Stimulated activated naive CD4-positive, alpha-beta T cell treated with Interleukin-2 at 50 U/mL for 16 hours (primary cell): ENCODE data around the gene CBARP.
A peak's percentile ranks its signal among the peaks of the same experiment; 100 is the strongest.

Source experiments
- DNase-seq: peaks from one replicate; lab custom pipeline; 2025; lab: John Stamatoyannopoulos, UW

The CBARP gene

DNA sequence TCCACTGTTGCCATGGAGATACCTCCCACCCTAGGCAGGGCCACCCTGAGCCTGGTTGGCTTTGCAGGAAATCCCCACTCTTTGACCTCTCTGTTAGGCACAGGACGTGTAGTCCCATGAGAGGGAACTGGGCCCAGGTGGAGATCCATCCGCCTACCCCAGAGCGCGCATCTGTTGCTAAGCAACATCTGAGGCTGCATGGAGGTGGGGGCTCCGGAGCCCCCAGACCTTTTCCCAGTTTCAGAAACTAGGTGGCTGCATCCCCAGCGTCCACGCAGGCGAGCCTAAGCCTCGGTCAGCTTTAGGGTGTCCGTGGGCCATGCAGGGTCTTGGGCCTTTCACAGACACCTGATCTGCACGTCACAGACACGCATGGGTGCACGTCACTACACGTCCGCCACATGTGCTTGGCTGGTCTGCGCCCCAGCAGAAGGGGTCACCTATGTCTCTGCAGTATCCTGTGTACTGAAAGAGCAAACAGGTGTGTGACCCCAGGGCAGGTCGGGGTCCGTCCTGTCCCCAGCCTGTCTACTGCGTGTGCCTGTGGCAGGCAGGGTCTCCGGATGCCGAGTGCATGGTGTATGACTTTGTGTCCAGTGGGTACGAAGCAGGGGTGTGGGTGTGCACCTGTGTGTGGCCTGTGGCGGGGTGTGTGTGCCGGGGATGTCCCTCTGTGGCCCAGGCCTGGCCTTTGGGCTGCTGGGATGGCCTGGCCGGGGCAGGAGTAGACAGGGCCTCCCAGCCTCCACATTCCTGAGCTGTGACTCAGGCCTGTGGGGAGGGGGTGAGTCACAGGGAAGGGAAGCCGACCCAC is 27.2 kb upstream of the CBARP start:
- DNase-seq = no peak

DNA sequence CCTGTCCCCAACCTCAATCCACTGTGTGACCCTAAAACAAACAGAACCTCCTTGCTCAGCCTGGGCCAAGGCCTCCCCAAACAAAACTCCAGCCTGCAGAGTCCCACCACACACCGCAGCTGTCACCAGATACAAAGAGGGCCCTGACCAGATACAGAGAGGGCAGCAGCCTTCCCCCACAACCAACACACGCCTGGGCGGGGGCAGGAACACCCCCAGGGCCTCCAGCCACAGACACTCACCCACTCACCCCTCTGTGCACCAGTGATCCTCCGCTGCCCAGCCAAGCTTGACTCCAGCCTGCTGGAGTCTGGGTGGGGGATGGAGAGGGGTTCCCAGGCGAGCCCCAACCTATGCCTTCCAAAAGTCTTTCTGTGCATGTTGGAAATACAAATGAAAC is 25.4 kb upstream of the CBARP start:
- no peak for DNase-seq

DNA sequence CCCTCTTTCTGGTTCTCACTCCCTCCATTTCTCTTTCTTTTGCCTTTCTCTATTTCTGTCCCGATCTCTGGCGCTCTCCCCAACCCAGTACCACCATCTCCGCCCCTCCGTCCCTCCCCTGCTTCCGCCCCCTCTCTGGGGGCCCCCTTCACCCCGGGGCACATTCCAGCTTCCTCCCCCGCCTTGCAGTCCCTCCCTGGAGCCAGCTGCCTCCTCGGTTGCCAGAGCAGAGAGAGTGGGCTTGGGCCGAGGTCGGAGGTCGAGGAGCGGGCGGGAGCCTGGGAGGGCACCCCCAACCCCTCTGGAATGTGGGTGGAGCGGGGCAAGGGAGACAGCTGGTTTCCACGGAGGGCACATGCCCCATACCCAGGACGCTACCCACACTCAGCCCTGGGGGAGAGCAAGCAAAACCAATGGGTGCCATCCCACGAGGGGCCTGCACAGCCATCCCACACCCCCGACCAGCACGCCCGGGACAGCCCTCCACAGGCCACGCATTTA is 24.9 kb upstream of the CBARP start:
- no peak for DNase-seq

DNA sequence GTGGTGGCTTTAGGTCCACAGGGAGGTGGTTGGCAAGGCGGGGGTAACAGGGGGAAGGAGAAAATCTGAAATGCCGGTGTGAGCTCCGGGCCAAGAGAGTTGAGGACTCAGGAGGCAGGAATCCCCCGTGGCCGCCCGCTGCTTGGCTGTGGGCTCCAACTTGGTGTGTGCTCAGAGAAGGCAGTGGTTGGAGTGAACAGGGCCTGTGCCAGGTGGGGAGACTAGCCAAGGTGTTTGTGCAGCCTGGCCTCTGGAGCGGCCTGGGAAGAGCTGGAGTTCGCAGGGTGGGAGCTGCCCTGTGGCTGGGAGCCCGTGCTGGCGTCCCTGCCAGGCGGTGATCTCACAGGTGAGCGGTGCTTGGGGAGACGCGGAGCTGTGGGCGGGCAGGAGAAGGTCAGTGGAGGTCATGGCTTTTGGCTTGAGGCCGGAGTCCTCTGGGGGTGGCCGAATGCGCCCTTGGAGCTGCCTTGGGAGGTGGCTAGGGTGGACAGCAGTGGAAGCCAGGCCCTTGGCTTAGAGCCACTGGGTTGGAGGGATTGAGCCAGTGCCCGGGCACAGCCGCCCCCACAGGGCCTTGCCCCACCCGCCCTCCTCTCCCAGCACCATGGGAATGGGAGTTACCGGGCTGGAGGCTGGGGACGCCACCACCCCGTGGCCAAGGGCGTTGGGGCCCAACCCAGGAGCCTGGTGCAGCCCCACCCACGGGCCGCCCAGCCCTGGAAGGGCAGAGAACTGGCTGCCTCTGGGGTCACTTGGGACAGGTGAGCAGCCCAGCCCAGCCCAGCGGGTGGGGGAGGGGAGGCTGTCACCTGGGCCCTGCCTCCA is 24.2 kb upstream of the CBARP start:
- peak; percentile 19 for DNase-seq

DNA sequence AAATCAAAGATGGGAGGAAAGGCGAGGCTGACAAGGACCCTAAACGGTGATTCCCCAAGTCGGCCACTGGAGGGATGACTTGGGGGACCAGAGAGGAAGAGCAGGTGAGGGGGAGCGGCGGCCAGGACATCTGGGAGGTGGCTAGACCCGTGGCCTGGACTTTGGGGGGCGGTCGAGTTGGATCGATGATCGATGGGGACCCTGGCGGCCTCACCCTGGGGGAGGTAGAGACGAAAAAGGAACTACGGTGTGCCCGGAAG is 23.7 kb upstream of the CBARP start:
- no peak for DNase-seq

DNA sequence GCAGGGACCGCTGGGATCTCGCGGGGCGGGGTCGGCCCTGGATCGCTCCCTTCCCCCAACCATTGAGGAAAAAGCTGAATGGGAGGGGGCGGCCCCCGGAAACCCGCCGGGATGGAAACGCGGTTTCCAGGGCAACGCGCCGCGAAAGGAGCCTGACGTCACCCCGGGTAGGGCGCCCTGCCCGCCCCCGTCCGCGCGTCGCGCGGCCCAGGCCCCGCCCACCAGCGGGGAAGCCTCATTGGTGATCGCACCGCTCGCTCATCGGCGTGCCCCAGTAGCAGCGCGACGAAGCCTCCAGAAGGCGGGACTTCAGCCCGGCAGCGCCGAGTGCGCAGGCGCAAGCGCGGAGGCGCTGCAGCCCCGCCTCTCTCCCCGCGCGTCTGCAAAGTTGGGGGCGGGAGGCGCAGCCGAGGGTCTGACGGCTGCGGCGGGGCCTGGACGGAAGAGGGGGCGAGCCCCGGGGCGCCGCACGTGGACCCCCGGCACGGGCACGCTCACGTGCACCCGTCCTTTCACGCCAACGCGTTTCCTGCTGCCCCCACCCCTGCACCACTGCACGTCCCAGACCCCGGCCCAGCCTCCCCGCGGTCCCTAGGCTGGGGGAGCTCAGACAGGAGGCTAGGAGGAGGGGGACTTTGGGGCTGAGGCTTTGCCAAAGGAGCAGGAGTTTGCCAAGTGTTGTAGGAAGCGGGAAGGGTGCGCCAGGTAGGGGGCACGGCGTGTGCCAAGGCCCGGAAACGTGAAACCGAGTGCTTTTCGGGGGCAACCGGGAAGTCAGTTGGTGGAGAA is 23.1 kb upstream of the CBARP start:
- peak; percentile 93 for DNase-seq

DNA sequence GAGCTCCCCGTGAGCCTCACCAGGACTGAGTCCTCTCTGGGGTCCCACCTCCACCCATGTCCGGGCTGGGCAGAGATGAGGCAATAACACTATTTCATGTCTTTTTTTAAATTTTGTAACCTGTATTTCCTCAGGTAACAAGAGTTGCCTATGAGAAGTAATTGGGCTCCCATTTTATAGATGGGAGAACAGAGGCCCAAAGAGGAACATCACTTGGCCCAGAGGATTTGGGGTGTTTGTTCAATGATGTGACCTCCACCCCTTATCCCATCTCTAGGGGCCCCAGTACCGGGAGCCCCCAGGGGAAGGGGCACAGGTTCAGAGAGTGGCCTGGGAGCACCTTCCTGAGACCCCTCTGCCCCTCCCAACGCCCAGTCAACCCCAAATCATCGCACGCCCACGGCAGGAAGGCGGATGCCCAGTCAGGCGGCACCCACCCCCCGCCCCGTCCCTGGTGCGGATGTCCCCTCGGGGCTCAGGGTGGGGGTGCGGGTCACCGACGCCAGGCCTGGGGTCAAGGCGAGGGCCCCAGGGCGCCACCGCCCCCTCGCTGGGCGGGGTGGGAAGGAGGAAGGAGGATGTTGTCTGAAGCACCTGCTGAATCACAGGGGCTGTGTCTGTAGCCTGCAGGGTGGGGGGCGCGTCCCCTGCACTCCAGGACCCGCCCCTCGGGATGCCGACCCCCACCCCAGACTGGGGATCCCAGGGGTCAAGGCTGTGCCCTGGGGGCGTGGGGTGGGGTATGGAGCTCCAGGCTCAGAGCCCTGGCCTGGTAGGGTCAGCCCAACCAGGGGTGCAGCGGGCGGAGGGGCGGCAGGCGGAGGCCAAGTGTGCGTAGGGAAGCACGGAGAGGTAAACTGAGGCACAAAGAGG is 22.3 kb upstream of the CBARP start:
- DNase-seq = peak; percentile 45

DNA sequence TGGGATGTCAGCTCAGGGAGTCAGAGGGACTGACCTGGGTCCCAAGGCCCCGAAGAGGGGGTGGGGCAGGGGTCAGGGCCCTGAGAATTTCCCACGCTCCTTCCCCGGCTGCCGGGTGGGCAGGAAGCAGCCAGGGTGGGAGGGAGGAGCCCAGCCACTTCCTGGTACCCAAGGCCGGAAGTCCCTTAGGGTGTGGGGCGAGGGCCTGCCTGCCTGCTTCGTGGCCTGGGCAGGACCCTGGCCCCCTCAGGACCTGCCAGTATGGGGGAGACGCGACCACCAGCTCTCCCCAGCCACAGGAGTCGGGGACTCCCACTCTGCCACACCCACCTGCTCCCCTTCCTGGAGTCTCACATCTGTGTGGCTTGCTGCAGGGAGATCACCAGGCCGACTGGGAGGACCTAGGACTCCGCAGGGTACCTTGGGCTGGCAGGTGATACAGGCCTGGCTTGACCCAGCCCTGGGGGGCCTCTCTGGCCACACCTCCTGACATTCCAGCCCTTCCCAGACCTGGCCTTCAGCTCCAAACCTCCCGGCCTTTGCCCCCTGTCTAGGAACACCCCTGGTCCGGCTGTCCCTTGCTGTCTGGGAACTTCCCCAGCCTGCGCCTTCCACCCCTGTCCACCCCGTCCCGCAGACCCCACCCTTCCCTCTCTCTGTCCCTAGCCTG is 21.5 kb upstream of the CBARP start:
- DNase-seq = peak; percentile 65

DNA sequence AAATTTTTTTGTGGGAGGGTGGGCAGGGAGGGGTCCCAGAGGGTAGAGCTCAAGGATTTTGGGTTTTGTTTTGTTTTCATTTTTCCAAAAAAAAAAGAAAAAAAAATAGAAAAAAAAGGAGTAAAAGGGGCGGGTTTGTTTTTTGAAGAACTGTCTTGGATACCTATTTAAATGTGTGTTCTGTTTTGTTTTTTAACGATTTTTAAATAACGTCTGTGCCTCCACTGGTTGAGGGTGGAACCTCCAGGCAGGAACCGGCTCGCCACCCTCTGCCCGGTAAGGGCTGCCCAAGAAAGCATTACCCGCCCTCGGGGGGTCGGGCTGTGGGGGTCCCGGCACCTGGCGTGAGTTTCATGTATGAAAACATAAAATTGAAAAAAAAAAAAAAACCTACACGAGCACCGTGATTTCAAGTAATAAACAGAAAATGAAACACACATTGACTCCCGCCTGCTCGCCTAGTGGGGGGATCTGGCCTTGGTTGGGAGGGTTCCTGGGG is 21.0 kb upstream of the CBARP start:
- no peak for DNase-seq

DNA sequence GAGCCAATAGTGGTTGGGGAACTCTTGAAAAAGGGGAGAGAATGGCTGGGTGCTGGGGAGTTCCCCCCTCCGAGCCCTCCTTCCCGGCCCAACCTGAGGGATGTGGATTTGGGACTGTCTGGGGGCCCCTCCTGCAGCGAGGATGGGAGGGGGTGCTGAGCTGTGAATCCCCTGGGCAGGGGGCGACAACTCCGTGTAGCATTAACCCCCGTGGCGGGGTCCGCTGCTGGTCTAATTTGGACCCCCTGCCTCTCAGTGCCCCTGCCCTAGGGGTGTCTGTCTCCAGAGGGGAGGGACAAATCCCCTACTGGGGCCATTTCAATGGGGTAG is 20.3 kb upstream of the CBARP start:
- no peak for DNase-seq

DNA sequence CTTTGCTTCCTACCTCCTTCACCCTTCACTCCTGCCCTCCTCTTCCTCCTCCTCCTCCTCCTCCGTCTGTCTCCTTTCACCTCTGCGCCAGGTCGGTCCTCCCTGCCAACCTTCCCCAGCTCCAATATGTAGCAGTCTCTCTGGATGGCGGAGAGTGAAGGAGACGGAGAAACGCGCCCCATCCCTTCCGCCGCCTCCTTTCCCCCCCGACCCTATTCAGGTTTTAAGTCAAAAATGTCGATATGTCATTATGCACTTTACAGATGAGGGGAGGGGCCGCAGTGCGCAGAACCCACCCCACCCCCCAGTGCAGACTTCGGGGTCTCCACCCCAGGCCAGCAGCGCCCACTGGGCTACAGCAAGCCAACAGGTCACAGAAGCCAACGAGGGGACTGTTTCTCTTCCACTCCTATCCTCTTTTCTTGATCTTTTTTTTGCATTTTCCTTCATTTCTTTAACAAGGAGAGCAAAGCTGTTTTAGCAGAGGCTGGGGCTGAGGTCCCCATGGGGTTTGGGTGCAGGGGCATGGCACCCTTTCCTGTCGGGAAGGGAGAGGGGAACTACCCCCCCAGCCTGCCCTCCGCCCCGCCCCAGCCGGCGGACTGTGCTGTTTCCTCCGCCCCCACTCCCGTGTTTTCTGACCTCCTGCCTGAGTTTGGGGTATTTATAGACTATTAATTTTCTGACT is 19.8 kb upstream of the CBARP start:
- no peak for DNase-seq

DNA sequence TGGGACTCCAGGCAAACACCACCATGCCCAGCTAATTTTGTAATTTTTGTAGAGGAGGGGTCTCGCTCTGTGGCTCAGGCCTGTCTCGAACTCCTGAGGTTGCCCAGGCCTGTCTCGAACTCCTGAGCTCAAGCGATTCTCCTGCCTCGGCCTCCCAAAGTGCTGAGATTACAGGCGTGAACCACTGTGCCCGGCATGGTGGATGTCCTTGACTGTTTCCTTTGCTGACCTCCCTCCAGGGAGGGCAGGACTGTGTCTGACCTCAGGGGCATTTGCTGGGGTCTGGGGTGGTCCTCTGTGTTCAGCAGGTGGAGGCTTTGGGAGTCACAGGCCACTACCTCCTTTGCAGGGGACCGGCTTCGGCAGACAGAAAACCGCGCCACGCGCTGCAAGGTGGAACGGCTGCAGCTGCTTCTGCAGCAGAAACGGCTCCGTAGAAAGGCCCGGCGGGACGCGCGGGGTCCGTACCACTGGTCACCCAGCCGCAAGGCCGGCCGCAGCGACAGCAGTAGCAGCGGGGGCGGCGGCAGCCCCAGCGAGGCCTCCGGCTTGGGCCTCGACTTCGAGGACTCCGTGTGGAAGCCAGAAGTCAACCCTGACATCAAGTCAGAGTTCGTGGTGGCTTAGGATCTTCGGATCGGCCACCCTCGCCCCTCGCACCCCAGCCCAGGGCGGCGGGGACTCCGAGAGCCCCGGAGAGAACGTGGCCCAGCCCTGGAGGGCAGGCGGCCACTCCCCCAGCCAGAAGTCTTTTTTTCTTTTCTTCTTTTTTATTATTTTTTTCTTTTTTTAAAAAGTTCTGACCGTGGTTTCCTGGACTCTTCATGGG is 19.1 kb upstream of the CBARP start:
- no peak for DNase-seq

DNA sequence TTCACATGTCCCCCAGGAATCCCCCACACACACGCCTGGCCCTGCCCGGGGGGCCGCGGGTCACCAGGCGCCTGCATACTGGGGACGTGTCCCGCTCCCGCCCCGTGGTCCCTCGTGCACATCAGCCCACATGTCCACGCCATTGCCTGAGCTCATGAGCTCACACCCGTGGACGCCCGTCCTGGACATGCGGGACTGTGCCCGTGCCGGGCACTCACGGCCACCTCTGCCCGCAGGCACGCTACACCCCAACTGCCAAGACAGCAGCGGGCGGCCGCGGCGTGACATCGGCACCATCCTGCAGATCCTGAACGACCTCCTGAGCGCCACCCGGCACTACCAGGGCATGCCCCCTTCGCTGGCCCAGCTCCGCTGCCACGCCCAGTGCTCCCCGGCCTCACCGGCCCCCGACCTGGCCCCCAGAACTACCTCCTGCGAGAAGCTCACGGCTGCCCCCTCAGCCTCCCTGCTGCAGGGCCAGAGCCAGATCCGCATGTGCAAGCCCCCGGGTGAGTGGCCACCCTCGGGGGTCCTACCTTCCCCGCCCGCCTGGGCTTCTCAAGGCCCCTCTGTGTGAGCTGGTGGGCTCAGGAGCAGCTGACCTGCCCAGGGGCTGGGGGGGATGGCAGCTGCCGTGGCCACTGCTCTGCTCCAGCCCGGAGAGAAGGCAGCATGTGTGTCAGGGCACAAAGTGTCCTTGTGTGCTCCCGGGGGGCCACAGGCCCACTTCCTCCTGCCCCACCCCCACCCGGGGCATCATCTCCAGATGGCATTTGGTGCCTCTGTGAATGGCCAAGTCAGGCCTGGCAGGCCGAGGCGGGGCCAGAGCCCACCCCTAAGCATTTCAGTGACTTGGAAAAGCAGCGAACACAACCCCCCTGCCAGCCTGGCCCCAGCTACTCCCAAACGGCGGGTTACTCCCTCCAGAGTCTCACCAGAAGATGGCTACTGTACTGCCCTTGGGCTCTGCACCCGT is 17.7 kb upstream of the CBARP start:
- DNase-seq = no peak

DNA sequence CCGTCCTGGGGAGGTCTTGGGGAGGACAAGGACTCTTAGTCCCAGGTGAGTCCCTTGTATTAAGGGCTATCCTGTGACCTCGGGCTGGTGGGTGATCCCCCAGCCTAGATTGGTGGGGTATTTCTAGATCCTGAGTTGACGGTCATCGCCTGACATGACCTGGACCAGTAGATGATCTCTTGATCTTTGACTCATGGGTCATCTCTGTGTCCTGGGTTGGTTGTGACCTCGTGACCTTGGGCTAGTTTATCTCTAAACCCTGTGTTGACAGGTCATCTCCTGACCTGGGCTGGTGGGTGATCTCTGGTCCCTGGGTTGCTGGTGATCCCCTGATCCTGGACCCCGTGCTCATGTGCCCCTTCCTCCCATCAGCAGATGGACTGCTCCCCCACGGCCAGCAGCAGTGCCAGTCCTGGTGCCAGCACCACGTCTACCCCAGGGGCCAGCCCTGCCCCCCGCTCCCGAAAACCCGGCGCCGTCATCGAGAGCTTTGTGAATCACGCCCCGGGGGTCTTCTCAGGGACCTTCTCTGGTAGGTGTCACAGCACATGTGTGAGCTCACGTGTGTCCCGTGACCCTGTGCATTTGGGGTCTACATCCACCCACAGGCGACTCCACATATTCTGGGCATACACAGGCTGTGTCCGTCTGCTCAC is 16.9 kb upstream of the CBARP start:
- DNase-seq = no peak

DNA sequence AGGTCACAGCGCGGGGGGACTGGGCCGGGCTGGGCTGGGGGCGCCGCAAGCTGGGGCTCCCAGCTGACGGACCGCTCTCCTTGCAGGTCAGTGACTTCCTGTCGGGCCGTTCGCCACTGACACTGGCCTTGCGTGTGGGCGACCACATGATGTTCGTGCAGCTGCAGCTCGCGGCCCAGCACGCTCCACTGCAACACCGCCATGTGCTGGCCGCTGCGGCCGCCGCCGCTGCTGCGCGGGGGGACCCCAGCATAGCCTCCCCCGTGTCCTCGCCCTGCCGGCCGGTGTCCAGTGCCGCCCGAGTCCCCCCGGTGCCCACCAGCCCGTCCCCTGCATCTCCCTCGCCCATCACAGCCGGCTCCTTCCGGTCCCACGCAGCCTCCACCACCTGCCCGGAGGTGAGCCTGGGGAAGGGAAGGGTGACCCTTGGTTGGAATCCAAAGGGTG is 16.3 kb upstream of the CBARP start:
- DNase-seq = no peak

DNA sequence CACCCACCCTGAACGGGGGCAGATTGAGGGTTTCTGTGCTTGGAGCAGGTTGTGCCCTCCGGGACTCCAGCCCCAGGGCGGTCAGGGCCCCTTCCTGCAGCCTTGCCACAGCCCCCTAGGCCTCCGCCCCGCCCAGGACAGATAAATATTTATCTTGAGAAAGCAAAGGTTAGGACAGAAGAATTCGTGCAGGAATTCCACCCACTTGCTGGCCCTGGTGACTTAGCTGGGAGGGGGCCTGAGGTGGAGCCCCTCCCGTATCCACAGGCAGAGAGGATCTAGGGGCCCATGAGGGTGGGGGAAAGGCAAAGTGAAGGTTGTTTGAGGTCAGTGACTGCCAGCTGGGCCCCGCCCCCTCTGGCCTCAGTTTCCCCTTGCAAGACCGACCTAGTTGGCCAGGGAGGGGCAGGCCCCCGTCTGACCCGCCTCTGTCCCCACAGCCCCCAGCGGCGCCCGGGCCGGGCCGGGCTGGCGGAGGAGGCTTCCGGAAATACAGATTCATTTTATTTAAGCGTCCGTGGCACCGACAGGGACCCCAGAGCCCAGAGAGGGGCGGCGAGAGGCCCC is 15.8 kb upstream of the CBARP start:
- DNase-seq = no peak

DNA sequence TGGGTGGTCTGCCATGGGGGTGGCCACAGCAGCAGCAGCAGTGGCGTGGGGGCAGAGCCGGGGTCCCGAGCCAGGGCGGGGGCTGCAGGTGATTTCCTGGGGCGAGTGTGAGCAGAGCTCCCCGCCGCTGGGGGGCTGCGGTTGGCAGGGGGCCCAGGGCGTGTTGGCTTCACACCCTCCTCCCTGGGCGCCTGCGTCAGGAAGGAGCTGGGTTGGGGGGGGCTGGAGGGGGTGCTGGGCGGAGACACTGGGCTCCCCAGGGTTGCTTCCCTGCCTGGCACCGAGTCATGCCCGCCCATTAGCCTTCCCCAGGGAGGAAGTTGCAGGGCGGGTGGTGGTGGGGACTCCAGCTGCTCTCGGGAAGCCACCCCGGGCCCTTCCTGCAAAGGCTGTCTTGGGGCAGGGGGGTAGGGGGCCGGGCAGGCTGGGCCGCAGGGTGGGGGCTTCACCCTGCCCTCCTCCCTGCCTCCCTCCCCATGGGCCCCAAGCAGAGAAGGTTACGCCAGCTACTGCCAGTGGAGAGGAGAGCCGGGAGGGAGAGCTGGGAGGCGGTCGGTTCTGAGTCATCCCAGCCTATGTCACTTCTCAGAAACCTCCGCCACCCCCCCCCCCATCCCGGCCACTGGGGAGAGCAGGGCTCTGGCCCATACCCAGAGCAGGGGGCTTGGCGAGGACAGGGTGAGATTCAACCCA is 15.2 kb upstream of the CBARP start:
- peak; percentile 77 for DNase-seq
